Renal pelvis (tissue), 4 donors: ENCODE results near the gene RAC3. TPM values are rescaled to one million over a fixed set of nuclear protein-coding genes. Genes with fewer than 3 reads are reported as not detected.

Source experiments
- DNase-seq: peaks from one replicate; pipeline ENCODE4 v3.0.0-alpha.2; 2013
- polyA plus RNA-seq, 3 donors: library from polyadenylated mRNA; unstranded; fragments of 120-200 nt; gene quantifications; one replicate each; pipeline ENCODE4 v1.2.1, GENCODE V29; 2013; ENCODE audit not compliant: insufficient read length in 3 of 3

The RAC3 gene
- polyA plus RNA-seq, 3 donors = 13.4 to 17.1 (median 14.6) TPM

DNA sequence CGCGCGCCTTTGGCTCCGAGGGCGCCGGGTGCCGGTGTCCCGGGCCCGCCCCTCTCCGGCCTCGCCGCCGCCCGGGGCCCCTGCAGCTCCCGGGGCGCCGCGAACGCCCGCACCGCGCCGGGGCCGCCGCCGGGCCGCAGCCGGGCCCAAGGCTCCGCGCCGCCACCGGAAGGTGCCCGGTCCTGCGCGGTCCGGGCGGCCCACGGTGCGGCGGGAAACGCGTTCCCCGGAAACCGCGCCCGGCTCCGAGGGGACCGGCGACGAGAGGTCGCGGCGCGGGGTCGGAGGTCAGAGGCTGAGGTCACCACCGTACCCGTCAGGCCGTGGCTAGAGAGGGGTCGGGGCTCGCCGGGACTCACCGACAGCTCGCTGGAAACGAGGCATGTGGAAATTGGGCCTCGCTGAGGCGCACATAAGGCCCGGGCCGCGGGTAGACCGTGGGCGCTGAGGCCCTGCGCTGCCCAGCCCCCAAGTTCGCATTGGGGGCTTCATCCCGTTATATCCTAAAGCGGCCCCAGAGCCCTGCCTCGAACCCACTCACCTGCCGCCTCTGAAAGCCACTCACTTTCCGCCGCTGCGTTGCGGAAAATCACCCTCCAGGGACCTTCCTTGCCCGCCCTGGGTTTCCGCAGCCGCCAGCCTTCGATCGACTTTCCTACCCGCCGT is 34.3 kb downstream of the RAC3 start, which contains the start of gene DUS1L:
Gene DUS1L, minus strand, starts transcription at position 167 of the 666 bp plus-strand sequence. CDS start 745 bp downstream, outside the sequence.
- DNase-seq = peak; percentile 31

GRCh38 chr17:82070611-82071010 is 39.1 kb downstream of the RAC3 start:
- no peak for DNase-seq

DNA sequence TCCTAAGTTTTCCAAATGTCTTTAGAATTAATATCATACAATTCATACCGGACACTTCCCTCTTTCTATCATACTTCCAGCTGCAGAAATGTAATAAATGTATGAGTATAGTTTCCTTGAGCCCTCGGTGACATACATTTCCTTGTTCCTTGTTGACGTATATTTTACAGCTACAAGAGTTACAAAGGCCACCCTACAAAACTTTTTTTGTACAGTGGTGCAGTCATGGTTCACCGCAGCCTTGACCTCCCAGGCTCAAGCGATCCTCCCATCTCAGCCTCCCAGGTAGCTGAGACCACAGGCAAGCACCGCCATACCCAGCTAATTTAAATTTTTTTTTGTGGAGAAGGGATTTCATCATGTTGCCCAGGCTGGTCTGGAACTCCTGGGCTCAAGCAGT is 41.3 kb downstream of the RAC3 start:
- DNase-seq = no peak

DNA sequence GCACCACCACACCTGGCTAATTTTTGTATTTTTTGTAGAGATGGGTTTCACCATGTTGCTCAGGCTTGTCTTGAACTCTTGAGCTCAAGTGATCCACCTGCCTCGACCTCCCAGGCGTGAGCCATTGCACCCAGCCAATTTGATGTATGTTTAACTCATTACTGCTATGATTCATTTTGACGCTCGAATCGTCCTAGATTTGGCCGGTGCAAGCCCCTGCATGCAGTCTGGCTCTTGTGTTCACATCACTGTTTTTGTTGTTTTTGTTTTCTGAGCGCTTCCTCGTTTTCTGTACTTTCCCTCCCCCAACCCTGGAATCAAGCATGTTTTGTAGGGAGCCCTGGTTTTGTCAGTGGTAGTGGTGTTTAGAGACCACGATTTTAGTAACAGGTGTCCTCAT is 42.0 kb downstream of the RAC3 start:
- no peak for DNase-seq

DNA sequence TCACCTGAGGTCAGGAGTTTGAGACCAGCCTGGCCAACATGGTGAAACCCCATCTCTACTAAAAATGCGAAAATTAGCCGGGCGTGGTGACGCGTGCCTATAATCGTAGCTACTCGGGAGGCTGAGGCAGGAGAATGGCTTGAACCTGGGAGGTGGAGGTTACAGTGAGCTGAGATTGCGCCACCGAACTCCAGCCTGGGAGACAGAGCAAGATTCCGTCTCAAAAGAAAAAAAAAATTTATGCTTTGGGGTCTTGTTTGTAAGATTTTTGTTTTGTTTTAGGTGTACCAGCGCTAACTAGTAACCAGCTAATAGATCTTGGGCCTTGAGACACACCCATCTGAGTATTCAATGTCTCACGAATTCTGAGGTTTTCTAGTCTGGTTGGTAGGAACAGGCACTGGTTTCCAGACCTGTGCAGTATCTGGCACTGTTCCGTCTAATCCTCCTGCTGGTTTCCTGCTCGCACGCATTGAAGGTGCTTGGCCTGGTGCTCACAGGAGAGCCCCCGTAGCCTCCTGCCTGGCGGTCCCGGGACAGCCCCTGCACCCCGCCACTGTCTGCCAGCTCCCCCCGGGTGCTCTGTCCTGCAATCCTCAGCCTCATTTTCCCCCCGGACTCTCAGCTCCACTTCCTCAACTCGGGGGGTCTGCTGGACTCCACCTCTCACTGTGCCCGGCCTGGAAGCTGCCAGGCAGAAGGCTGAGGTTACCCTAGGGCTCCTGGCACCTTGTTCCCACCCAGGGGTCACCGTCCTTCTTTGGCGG is 44.7 kb downstream of the RAC3 start:
- DNase-seq = no peak

- DNase-seq = no peak
These were observed 45.5 kb downstream of the RAC3 start for GRCh38 chr17:82076785-82077591.

GRCh38 chr17:82077617-82078358 is 46.3 kb downstream of the RAC3 start:
- DNase-seq = no peak

- DNase-seq = no peak
These were observed 47.0 kb downstream of the RAC3 start for GRCh38 chr17:82078433-82078832.

- DNase-seq = no peak
These were observed 47.7 kb downstream of the RAC3 start for GRCh38 chr17:82079001-82079677.

- no peak for DNase-seq
These were observed 48.7 kb downstream of the RAC3 start for GRCh38 chr17:82080048-82080788.

DNA sequence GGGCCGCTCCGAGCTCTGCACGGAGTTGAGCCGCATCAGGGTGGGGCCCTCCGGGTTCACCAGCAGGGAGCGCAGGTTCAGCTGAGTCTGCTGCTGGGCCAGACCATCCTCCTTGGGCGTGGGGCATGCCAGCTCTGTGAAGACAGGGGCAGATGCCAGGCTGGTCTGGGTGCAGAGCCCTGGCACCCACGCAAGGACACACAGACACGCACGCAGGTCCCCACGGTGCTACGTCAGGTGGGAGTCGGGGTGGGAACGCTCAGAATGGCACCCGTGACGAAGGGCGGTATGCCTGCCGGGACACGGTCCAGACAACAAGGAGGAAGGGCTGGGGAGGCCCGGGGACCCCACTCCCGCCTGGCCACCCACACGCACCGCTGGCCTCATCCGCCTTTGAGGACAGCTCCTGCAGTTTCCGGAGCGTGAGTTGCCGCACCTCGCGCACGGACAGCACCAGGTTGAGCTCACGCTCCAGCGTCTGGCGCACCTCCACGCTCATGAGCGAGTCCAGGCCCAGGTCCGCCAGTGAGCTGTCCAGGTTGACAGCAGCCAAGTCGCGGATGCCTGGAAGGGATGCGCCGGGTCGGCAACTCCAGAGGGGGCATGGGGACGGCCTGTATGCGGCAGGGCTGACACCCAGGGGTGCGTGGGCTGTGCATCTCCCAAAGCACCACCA is 49.4 kb downstream of the RAC3 start:
- no peak for DNase-seq

GRCh38 chr17:82081546-82081945 is 50.1 kb downstream of the RAC3 start:
- no peak for DNase-seq

DNA sequence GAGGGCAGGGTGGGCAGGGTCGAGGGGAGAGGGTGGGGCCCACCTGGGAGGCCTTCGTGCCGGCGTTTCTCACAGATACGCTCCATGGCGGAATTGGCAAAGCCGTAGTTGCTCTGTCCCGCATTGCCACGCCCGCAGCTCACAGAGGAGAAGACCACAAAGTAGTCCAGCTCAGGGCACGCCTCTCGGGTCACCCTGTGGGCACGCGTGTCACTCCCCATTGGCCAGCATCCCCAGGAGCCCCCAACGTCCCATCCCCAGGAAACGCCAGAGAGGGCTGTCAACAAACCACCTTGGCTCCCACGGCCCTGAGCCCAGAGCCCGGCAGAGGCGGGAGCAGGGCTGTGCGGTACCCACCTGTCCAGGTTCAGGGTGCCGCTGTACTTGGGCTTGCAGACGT is 50.5 kb downstream of the RAC3 start:
- no peak for DNase-seq

DNA sequence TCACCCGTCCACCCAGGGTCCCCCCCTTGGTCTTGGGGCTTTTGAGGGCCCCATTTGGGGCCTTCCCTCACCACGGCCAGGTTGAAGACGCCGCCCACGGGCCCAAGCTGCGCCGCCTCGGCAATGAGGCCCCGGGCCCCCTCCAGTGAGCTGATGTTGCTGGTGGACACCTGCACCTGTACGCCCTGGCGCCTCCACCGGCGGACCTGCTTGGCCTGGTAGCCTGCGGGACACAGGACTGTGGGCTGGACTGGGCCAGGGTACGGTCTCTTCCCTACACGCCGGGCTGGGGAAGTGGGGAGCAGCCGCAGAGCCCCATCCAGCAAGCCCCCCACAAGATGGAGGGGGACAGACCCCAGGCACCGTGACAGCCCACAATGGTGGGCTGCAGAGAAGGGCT is 51.0 kb downstream of the RAC3 start:
- no peak for DNase-seq

GRCh38 chr17:82083009-82083408 is 51.5 kb downstream of the RAC3 start:
- no peak for DNase-seq
